ENCODE data around the gene GOSR1.
"Not testable (repeated sequence)": the region's sequence is repeated elsewhere in the genome, so short reads cannot be mapped to it uniquely, and the experiment has no call there.

DNA sequence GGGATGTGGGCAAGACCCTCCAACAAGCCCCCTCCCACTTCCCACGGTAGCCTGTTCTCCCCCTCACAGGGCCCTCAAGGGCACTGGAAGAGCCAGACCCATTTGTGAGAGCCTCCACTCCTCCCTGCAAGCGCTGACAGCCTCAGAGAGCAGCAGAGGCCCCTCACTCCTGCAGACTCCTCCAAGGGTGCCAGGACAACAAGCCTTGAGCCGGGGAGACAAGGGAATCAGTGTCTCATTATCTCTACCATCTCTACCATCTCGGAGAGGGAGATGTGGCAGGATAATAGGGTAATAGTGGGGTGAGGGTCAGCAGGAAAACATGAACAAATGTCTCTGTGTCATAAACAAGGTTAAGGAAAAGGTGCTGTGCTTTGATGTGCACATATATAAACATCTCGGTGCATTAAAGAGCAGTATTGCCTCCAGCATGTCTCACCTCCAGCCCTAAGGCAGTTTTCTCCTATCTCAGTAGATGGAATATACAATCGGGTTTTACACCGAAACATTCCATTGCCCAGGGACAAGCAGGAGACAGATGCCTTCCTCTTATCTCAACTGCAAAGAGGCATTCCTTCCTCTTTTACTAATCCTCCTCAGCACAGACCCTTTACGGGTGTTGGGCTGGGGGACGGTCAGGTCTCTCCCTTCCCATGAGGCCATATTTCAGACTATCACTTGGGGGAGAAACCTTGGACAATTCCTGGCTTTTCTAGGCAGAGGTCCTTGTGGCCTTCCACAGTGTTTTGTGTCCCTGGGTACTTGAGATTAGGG is 86.1 kb downstream of the GOSR1 start:
- TF ChIP-seq, protein P1, sequence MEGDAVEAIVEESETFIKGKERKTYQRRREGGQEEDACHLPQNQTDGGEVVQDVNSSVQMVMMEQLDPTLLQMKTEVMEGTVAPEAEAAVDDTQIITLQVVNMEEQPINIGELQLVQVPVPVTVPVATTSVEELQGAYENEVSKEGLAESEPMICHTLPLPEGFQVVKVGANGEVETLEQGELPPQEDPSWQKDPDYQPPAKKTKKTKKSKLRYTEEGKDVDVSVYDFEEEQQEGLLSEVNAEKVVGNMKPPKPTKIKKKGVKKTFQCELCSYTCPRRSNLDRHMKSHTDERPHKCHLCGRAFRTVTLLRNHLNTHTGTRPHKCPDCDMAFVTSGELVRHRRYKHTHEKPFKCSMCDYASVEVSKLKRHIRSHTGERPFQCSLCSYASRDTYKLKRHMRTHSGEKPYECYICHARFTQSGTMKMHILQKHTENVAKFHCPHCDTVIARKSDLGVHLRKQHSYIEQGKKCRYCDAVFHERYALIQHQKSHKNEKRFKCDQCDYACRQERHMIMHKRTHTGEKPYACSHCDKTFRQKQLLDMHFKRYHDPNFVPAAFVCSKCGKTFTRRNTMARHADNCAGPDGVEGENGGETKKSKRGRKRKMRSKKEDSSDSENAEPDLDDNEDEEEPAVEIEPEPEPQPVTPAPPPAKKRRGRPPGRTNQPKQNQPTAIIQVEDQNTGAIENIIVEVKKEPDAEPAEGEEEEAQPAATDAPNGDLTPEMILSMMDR (conservative IDR thresholded peaks at IDR 0.05 in 1 of 2, IDR thresholded peaks at IDR 0.05 in 1 of 2; ENCODE audit: low read depth in 1 of 2, low read length in 2 of 2) = not testable (repeated sequence)
- TF ChIP-seq EZH2 (IDR thresholded peaks at IDR 0.05; ENCODE audit: low read length, missing control alignments) = not testable (repeated sequence)

All from fibroblast of lung (primary cell).